GM12891 (cell line): Measurements from ENCODE around the gene ZBTB32.

ENCODE experiments used
- PAX5 ChIP-seq: IDR thresholded peaks from 2 replicates; pipeline ENCODE4 v1.6.1; 2011; ENCODE audit warnings: low read length, moderate library complexity, mild to moderate bottlenecking; ENCODE audit not compliant: insufficient read depth, severe bottlenecking
- POLR2A ChIP-seq: IDR thresholded peaks from 2 replicates; pipeline ENCODE4 v1.6.1; 2011; ENCODE audit warnings: low read depth, low read length, control low read depth
- POLR2AphosphoS5 ChIP-seq: IDR thresholded peaks from 2 replicates; pipeline ENCODE4 v1.6.1; 2011; ENCODE audit warnings: low read depth, low read length, control low read depth
- POU2F2 ChIP-seq: IDR thresholded peaks from 2 replicates; pipeline ENCODE4 v1.6.1; 2011; ENCODE audit warnings: low read depth, mild to moderate bottlenecking, control low read depth, low read length, moderate library complexity
- SPI1 ChIP-seq: IDR thresholded peaks from 2 replicates; pipeline ENCODE4 v1.6.1; 2011; ENCODE audit warnings: low read depth, low read length, control low read depth
- TAF1 ChIP-seq: IDR thresholded peaks from 2 replicates; pipeline ENCODE4 v1.6.1; 2011; ENCODE audit warnings: low read depth, low read length, control low read depth

DNA sequence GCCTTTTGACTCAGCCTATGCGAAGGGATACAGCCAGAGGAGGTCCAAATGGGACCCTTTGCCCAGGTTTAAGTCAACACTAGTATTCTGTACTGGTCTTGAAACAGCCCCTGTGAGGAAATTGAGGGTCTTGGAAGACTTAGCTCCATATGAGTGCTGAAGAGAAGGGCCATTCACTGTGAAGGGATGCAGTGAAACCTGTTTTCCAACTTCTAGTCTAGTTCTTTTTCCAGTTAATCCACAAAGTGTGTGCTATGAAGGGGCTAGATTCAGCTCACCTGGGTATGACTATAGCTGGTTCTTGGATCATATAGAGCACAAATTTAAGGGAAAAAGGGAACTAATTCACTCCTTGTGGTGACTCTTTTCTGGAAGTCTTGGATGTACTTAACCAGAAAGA is 4.0 kb downstream of the ZBTB32 start:
- no peak for TF ChIP-seq POLR2A
- TF ChIP-seq POLR2AphosphoS5, result no peak
- TF ChIP-seq TAF1, result no peak
- TF ChIP-seq SPI1, result no peak
- no peak for TF ChIP-seq PAX5
- TF ChIP-seq POU2F2, result no peak
